ENCODE results near the gene CBY3. TPM values are rescaled to one million over a fixed set of nuclear protein-coding genes. Genes with fewer than 3 reads are reported as not detected.
"Not testable (repeated sequence)": the region's sequence is repeated elsewhere in the genome, so short reads cannot be mapped to it uniquely, and the experiment has no call there.

The CBY3 gene
- total RNA-seq, 4 donors from 2014 or later: not detected

DNA sequence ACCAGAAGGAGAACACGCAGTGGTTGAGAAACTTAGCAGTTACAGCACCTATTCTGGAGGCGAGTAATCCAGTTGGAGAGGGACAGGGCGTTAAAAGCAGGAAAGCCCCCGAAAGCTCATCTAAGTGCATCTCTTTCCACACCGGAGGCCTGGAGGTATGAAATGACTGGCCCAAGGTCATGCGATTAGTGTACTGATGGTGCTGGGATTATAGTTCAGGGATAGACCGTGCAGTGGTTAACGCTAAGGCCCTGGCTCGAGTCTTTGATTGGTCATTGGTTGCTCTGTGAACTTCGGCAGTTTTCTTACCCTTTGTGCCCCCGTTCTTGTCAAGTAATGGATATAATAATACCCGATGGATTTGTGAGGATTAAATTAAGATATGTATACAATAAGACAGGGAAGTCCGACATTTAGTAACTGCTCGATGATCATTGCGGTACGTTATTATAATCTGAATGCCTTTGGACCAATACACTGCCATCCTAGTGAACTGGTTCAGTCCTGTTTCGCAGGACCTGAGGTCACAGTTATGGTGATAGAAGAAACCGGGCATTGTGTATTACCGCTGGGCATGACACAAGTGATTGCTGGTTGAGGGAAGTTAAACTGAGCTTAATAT lies 18.9 kb upstream of the CBY3 start:
- H3K4me3 ChIP-seq: peak overlapping the region; percentile 86 to 94 (median 88)
- TF ChIP-seq POLR2AphosphoS5 (IDR thresholded peaks at IDR 0.05): no peak
- DNase-seq (ENCODE audit: extremely low spot score): no peak
- 5% methylated on average over 19 of the region's 19 CpGs for WGBS
- no peaks in the 10 kb centered on the region for H3K27me3 ChIP-seq
- no peaks in the 10 kb centered on the region for H3K9me3 ChIP-seq
- peaks cover 0 to 17% (median 0%) of the 10 kb centered on the region in 4 donors for H3K36me3 ChIP-seq
- peaks cover 27 to 64% (median 49%) of the 10 kb centered on the region in 4 donors for H3K4me1 ChIP-seq
- H3K27ac ChIP-seq (replicated peaks in 1 of 4): peak overlapping the region; percentile 93 to 97 (median 96)
- intact Hi-C loops (cut with DNase I): loop anchor here (2.0 to 5.0 kb wide), 2 partner anchors 21 to 33 kb away; partner anchors contain the start of gene MAML1

DNA sequence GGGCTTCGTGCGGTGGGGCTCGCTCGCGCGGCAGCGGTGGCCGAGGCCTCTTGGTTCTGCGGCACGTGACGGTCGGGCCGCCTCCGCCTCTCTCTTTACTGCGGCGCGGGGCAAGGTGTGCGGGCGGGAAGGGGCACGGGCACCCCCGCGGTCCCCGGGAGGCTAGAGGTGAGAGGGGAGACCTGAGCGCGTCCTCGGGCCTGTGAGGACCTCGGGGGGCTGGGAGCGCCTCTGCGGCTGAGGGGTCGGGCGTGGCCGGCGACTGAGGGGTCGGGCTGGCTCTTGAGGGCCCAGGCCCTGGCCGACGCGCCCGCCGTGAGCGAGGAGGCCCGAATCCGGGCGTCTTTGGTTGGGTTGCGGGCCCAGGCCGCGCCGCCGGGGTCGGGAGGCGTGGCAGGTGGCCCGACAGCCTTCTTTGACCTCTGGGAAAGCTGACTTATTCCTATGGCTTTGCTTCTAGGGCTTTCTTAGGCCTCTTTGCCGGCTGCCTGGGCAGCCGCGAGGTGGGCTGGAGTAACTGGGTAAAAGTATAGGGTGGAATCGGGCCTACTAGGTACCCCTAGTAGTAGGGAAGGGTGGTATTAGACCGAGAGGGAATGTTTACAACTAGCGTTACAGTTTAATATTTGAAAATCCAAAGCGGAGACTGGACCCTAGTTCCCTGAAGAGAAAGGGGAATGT lies 18.2 kb upstream of the CBY3 start, which contains the start of gene CANX:
TSS of gene CANX (plus strand) at position 33 of the 681 bp plus-strand sequence. CDS start 6,715 bp downstream, outside the sequence.
- Histone ChIP-seq H3K4me1 (peaks cover 27 to 62% (median 49%) of the 10 kb centered on the region in 4 donors), H3K36me3 (peaks cover 0 to 11% (median 0%) of the 10 kb centered on the region in 4 donors), H3K27me3 (no peaks in the 10 kb centered on the region), H3K9me3 (no peaks in the 10 kb centered on the region), H3K4me3 (peak within 1 kb of the TSS; percentile 86 to 94 (median 88)), H3K27ac (replicated peaks in 1 of 4) (peak within 1 kb of the TSS; percentile 93 to 97 (median 96))
- TF ChIP-seq EP300 (IDR thresholded peaks at IDR 0.05): no peak
- TF ChIP-seq, protein P1, sequence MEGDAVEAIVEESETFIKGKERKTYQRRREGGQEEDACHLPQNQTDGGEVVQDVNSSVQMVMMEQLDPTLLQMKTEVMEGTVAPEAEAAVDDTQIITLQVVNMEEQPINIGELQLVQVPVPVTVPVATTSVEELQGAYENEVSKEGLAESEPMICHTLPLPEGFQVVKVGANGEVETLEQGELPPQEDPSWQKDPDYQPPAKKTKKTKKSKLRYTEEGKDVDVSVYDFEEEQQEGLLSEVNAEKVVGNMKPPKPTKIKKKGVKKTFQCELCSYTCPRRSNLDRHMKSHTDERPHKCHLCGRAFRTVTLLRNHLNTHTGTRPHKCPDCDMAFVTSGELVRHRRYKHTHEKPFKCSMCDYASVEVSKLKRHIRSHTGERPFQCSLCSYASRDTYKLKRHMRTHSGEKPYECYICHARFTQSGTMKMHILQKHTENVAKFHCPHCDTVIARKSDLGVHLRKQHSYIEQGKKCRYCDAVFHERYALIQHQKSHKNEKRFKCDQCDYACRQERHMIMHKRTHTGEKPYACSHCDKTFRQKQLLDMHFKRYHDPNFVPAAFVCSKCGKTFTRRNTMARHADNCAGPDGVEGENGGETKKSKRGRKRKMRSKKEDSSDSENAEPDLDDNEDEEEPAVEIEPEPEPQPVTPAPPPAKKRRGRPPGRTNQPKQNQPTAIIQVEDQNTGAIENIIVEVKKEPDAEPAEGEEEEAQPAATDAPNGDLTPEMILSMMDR (IDR thresholded peaks at IDR 0.05): no peak
- peak; percentile 90 for TF ChIP-seq POLR2A (IDR thresholded peaks at IDR 0.05; ENCODE audit: low read depth)
- peak; percentile 87 to 96 for TF ChIP-seq POLR2AphosphoS5 (IDR thresholded peaks at IDR 0.05)
- DNase-seq (ENCODE audit: extremely low spot score): no peak
- intact Hi-C loops (cut with DNase I): loop anchor here (2.0 to 5.0 kb wide), 2 partner anchors 20 to 33 kb away; partner anchors contain the start of gene MAML1
- 2% methylated on average over 14 of the region's 58 CpGs for WGBS

DNA sequence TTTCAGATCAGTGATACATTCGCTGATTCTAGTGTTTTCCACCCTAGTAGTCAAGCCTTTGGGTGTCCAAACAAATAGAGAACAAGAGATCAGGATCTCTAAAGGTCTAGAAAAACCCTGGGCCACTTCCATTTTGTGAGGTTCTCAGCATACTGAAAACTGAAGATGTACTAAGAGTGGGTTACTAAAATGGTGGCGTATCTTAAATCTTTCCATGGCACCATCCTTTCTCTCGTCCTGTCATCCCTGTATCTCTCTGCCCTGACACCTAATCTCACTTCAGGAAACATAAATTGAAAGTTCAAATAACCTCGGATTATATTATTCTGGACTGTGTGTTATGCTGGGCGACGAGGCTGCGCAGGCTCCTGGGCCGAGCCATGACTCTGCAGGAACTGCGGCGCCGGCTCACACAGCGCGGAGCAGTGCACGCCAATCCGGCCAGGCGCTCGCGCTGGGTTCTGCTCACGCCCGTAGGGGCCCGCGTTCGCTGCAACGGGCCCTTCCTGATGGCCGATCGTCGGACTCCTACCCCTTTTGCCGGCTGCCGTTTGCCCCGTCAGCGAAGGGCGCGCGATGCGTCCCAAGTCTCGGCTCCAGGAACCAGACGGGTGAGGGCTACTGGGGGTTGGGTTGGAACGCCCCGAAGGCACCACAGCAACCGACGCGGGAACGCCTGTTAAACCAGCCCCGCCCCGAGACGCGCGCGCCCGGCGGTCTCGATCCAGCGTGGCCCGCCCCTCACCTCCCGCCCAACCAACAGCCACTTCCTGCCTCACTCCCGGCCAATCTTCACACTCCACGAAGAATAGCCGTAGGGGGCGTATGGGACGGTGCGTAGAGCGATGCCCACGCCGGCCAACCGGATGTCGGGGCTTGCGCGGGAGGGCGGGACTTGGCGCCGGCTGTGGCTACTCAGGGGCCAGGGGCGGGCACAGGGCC lies 17.4 kb upstream of the CBY3 start:
- intact Hi-C loops (cut with DNase I): loop anchor here (2.0 to 5.0 kb wide), 2 partner anchors 19 to 34 kb away; partner anchors contain the start of gene MAML1
- H3K36me3 ChIP-seq: peaks cover 0 to 5% (median 0%) of the 10 kb centered on the region in 4 donors
- DNase-seq (ENCODE audit: extremely low spot score): peak; percentile 100
- no peaks in the 10 kb centered on the region for H3K27me3 ChIP-seq
- peak overlapping the region; percentile 93 to 97 (median 96) for H3K27ac ChIP-seq (replicated peaks in 1 of 4)
- TF ChIP-seq POLR2AphosphoS5 (IDR thresholded peaks at IDR 0.05) (peak in 1 of 2 donors; percentile 95), POLR2A (IDR thresholded peaks at IDR 0.05; ENCODE audit: low read depth) (peak; percentile 91), EP300 (IDR thresholded peaks at IDR 0.05) (no peak)
- H3K9me3 ChIP-seq: no peaks in the 10 kb centered on the region
- 4% methylated on average over 28 of the region's 72 CpGs for WGBS
- H3K4me3 ChIP-seq: peak overlapping the region; percentile 86 to 94 (median 88)
- H3K4me1 ChIP-seq: peaks cover 27 to 54% (median 45%) of the 10 kb centered on the region in 4 donors

DNA sequence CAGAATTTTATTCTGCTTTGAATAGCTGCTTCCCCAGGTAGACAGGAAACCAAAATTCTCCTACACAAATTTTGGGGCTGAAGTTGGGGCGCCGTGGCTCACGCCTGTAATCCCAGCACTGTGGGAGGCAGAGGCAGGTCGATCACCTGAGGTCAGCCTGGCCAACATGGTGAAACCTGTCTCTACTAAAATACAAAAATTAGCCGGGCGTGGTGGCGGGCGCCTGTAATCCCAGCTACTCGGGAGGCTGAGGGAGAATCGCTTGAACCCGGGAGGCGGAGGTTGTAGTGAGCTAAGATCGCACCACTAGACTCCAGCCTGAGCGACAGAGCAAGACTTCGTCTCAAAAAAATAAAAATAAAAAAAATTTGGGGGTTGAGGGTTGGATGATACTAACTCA lies 16.7 kb upstream of the CBY3 start:
- H3K36me3 ChIP-seq; H3K27me3 ChIP-seq; DNase-seq (ENCODE audit: extremely low spot score); H3K9me3 ChIP-seq: not testable (repeated sequence)
- peak overlapping the region; percentile 93 to 97 (median 96) for H3K27ac ChIP-seq (replicated peaks in 1 of 4)
- H3K4me1 ChIP-seq: peaks cover 27 to 48% (median 42%) of the 10 kb centered on the region in 4 donors
- intact Hi-C loops (cut with DNase I): loop anchor here (5.0 kb wide), 1 partner anchor 35 kb away; the partner anchor contains the start of gene MAML1
- 91% methylated on average over 15 of the region's 15 CpGs for WGBS
- peak overlapping the region; percentile 86 to 94 (median 88) for H3K4me3 ChIP-seq

DNA sequence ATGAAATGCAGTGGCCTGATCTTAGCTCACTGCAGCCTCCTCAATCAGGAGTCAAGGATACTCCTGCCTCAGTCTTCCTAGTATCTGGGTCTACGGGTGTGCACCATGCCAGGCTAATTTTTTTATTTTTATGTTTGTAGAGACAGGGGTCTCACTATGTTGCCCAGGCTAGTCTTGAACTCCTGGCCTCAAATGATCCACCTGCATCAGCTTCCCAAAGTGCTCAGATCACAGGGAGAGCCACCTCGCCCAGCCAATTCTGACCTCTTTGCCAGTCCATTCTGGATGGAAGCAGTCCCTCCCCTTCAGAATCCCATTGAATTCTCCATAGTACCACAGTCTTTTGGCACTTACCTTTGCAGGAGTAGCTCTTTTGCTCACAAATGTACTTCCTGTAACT lies 16.3 kb upstream of the CBY3 start:
- no peak for TF ChIP-seq POLR2AphosphoS5 (IDR thresholded peaks at IDR 0.05)
- H3K27ac ChIP-seq (replicated peaks in 1 of 4): peak overlapping the region; percentile 93 to 97 (median 96)
- H3K27me3 ChIP-seq: no peaks in the 10 kb centered on the region
- no peak overlapping the region for H3K4me3 ChIP-seq
- no peaks in the 10 kb centered on the region for H3K9me3 ChIP-seq
- DNase-seq (ENCODE audit: extremely low spot score): no peak
- intact Hi-C loops (cut with DNase I): loop anchor here (5.0 kb wide), 1 partner anchor 35 kb away; the partner anchor contains the start of gene MAML1
- 67% methylated on average over 2 of the region's 2 CpGs for WGBS
- peaks cover 23 to 44% (median 39%) of the 10 kb centered on the region in 4 donors for H3K4me1 ChIP-seq
- no peaks in the 10 kb centered on the region for H3K36me3 ChIP-seq

DNA sequence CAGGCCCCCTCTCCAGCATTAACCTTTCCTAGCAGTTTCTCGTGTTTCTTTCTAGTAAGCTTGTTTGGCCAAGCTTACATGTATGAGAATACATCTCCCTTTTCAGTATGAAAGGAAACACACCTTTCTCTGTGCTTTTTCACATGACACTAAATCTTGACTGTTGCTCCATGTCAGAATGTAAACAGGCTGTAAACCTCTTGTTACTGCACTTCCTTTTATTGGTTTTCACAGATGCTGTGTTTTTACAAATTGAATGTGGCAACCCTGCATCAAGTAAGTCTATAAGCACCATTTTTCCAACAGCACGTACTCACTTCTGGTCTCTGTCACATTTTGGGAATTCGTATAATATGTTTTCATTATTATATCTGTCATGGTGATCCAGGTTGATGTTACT lies 15.8 kb upstream of the CBY3 start:
- TF ChIP-seq POLR2A (IDR thresholded peaks at IDR 0.05; ENCODE audit: low read depth) (no peak), EP300 (IDR thresholded peaks at IDR 0.05) (no peak), POLR2AphosphoS5 (IDR thresholded peaks at IDR 0.05) (no peak)
- TF ChIP-seq, protein P1 (IDR thresholded peaks at IDR 0.05): no peak
- Histone ChIP-seq H3K4me3 (no peak overlapping the region), H3K9me3 (no peaks in the 10 kb centered on the region), H3K36me3 (no peaks in the 10 kb centered on the region), H3K27me3 (no peaks in the 10 kb centered on the region), H3K27ac (replicated peaks in 1 of 4) (peak overlapping the region in 1 of 4 donors; percentile 97), H3K4me1 (peaks cover 21 to 39% (median 34%) of the 10 kb centered on the region in 4 donors)
- intact Hi-C loops (cut with DNase I): loop anchor here (5.0 kb wide), 1 partner anchor 36 kb away; the partner anchor contains the start of gene MAML1
- 81% methylated on average over 3 of the region's 3 CpGs for WGBS
- DNase-seq (ENCODE audit: extremely low spot score): no peak
